Measurements from ENCODE around the gene KPNA1. TPM values are rescaled to one million over a fixed set of nuclear protein-coding genes. Genes with fewer than 3 reads are reported as not detected.

KPNA1 gene
- total RNA-seq, 2 donors from 2014 or later, result 47.4 to 60.4 TPM

DNA sequence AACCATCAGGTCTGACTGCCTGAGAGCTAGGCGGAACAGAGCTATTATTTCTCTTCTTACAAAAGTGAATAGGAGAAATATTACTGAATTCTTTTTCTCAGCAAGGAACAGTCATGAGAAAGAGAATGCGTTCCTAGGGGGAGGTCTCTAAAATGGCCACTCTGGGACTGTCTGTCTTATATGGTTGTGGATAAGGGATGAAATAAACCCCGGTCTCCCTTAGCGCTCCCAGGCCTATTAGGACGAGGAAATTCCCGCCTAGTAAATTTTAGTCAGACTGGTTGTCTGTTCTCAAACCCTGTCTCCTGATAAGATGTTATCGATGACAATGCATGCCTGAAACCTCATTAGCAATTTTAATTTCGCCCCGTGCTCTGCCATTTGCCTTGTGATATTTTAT, 78.8 kb downstream of the KPNA1 start:
- H3K36me3 ChIP-seq, result peaks cover 17% of the 10 kb centered on the region

DNA sequence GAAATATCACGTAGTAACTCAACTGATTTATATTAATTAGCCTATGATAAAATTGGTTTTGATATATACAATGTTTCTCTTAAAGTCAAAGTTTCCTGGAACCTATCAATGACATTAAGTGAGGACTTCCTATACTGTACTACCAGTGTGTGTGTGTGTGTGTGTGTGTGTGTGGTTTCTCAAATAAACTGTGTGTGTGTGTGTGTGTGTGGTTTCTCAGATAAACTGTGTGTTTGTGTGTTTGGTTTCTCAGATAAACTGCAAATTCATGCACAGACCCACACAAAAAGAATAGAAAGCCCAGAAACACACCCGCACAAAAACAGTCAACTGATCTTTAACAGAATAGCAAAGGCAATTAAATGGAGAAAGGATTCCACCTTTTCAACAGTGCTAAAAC, 84.4 kb downstream of the KPNA1 start:
- no peaks in the 10 kb centered on the region for H3K9me3 ChIP-seq

More for the DNA sequence above, 78.8 kb downstream of the KPNA1 start:
- Histone ChIP-seq H3K4me1 (no peaks in the 10 kb centered on the region), H3K27ac (no peak overlapping the region), H3K27me3 (no peaks in the 10 kb centered on the region), H3K9me3 (no peaks in the 10 kb centered on the region), H3K9ac (ENCODE audit: low read depth in 2 of 2, low read length in 2 of 2) (no peak overlapping the region), H3K4me3 (no peak overlapping the region)
- intact Hi-C loops (cut with DNase I), result no loop called here
- TF ChIP-seq, protein P1, sequence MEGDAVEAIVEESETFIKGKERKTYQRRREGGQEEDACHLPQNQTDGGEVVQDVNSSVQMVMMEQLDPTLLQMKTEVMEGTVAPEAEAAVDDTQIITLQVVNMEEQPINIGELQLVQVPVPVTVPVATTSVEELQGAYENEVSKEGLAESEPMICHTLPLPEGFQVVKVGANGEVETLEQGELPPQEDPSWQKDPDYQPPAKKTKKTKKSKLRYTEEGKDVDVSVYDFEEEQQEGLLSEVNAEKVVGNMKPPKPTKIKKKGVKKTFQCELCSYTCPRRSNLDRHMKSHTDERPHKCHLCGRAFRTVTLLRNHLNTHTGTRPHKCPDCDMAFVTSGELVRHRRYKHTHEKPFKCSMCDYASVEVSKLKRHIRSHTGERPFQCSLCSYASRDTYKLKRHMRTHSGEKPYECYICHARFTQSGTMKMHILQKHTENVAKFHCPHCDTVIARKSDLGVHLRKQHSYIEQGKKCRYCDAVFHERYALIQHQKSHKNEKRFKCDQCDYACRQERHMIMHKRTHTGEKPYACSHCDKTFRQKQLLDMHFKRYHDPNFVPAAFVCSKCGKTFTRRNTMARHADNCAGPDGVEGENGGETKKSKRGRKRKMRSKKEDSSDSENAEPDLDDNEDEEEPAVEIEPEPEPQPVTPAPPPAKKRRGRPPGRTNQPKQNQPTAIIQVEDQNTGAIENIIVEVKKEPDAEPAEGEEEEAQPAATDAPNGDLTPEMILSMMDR (IDR thresholded peaks at IDR 0.05), result no peak
- no peak for DNase-seq

DNA sequence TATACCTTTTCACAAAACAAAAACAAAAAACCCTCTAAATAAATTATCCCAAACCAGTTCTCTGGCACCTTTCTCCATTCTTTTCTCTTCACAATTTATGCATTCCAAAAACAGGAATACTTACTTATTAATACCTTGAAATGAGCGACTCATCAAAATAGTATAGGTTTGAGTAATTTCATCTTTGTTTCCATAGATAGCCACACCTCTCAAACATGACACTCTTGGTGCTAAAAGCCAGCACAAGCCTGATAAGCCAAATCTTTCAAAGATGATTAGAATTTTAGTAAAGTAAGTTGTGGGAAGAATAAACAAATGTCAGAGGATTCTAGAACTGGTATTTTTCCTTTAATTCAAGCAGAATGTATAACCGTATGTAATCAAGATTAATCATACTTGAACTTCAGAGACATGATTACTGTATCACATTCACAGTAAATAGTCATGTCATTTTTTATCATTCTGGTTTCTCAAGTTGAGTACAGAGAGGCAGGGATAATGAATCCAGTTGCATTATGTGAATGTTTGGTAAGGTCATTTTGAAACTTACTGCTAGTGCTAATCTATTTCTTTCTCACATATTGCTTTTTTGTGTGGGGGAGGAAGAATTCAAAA, 86.8 kb downstream of the KPNA1 start:
- Histone ChIP-seq H3K4me1 (no peaks in the 10 kb centered on the region), H3K4me3 (no peak overlapping the region), H3K27me3 (no peaks in the 10 kb centered on the region), H3K27ac (no peak overlapping the region), H3K36me3 (peaks cover 6% of the 10 kb centered on the region), H3K9ac (ENCODE audit: low read depth in 2 of 2, low read length in 2 of 2) (no peak overlapping the region), H3K9me3 (no peaks in the 10 kb centered on the region)
- DNase-seq, result no peak
- TF ChIP-seq, protein P1 (IDR thresholded peaks at IDR 0.05), result no peak
- intact Hi-C loops (cut with DNase I), result no loop called here

More for the DNA sequence above, 84.4 kb downstream of the KPNA1 start:
- Histone ChIP-seq H3K36me3 (peaks cover 6% of the 10 kb centered on the region), H3K27me3 (no peaks in the 10 kb centered on the region), H3K27ac (no peak overlapping the region), H3K9ac (ENCODE audit: low read depth in 2 of 2, low read length in 2 of 2) (no peak overlapping the region), H3K4me1 (no peaks in the 10 kb centered on the region), H3K4me3 (no peak overlapping the region)
- DNase-seq, result no peak
- TF ChIP-seq, protein P1 (IDR thresholded peaks at IDR 0.05), result no peak
- intact Hi-C loops (cut with DNase I), result no loop called here

DNA sequence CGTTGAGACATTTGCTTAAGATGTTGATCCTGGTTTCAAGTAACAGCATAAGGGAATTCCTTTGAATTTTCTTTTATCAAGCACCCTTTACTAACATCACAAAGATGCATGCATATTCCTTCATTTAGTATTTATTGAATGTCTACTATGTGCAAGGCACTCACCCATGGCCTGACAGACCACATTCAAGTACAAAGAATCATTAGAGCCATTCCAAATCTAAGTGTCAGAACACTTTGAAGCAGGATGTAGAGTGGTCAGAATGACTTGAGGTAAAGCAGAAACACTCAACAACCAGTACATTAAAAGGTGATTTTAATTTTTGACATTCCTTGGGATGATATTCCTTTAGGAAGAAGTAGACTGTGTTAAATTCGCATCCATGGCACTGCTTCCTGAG, 92.9 kb downstream of the KPNA1 start:
- intact Hi-C loops (cut with DNase I), result no loop called here
- peaks cover 4% of the 10 kb centered on the region for H3K36me3 ChIP-seq
- TF ChIP-seq, protein P1 (IDR thresholded peaks at IDR 0.05), result no peak
- no peaks in the 10 kb centered on the region for H3K9me3 ChIP-seq
- H3K9ac ChIP-seq (ENCODE audit: low read depth in 2 of 2, low read length in 2 of 2), result no peak overlapping the region
- H3K4me3 ChIP-seq, result no peak overlapping the region
- H3K27ac ChIP-seq, result no peak overlapping the region
- no peak for DNase-seq
- H3K27me3 ChIP-seq, result no peaks in the 10 kb centered on the region
- H3K4me1 ChIP-seq, result peaks cover 4% of the 10 kb centered on the region

DNA sequence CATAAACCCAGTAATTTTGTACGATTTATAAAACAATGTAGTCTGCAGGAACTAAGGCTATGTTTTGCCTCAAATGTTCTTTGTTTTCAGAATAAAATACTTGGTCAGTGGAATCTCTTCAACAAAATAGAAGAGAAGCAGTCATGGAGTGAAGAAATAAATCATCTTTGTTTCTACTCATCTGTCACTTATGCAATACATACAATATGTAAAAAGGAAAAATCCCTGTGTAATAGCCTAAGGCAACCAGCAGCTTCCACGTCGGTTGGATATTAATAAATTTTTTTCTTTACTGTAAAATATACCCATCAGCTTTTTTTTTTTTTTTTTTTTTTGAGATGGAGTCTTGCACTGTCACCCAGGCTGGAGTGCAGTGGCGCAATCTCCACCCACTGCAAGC, 93.6 kb downstream of the KPNA1 start:
- no peak for DNase-seq
- H3K9me3 ChIP-seq, result no peaks in the 10 kb centered on the region
- H3K27me3 ChIP-seq, result no peaks in the 10 kb centered on the region
- intact Hi-C loops (cut with DNase I), result no loop called here
- no peak overlapping the region for H3K27ac ChIP-seq
- no peak overlapping the region for H3K4me3 ChIP-seq
- no peaks in the 10 kb centered on the region for H3K36me3 ChIP-seq
- no peak overlapping the region for H3K9ac ChIP-seq (ENCODE audit: low read depth in 2 of 2, low read length in 2 of 2)
- TF ChIP-seq, protein P1 (IDR thresholded peaks at IDR 0.05), result no peak
- H3K4me1 ChIP-seq, result peaks cover 6% of the 10 kb centered on the region
